SH-SY5Y (cell line): ENCODE data around the gene TAF8.

ENCODE experiments used
- GATA2 ChIP-seq: IDR thresholded peaks from 2 replicates; pipeline ENCODE4 v1.6.1; 2011; ENCODE audit warnings: mild to moderate bottlenecking, low read depth, low read length
- GATA3 ChIP-seq: IDR thresholded peaks from 2 replicates; pipeline ENCODE4 v1.6.1; 2011; ENCODE audit warnings: low read depth, mild to moderate bottlenecking, low read length, moderate library complexity

DNA sequence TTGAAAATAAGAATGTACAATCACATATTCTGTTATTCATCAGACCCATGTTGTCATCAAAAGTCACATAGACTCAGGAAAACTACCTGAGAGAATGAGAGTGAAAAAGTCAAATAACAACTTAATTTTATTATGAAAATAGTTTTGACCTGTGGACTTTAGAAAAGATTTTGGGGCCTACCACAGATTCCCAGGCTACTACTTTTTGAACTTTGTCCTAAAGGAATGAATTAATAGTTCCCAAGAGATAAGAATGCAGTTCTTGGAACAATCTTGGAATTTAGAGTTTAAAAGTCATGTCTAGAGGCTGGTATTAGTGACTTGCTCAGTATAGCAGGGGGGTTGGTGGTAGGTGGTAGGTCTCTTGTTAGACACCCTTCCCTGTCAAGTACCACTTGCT is 3.3 kb downstream of the TAF8 start:
- TF ChIP-seq GATA2 (no peak), GATA3 (no peak)
